Activated CD8-positive, alpha-beta memory T cell treated with anti-CD3 and anti-CD28 coated beads for 36 hours (primary cell): ENCODE data around the gene KIAA0040. TPM values are rescaled to one million over a fixed set of nuclear protein-coding genes. Genes with fewer than 3 reads are reported as not detected.

Experiments
- CTCF ChIA-PET: fragments of 350-600 bp; sonication (Branson Sonifier 250); formaldehyde crosslinking; loops from one replicate; lab custom pipeline; 2021; ENCODE audit warnings: antibody characterized with exemption; lab: Charles Lee
- POLR2A ChIA-PET: fragments of 350-600 bp; sonication (Branson Sonifier 250); formaldehyde crosslinking; loops from one replicate; lab custom pipeline; 2021; ENCODE audit warnings: antibody characterized with exemption; lab: Charles Lee
- total RNA-seq, 2 experiments: library from RNA; stranded (reverse); gene quantifications; one replicate each; pipeline ENCODE4 v1.2.3, GENCODE V29; 2021

Gene KIAA0040
- total RNA-seq, 2 experiments from 2014 or later: 29.2 to 31.8 TPM

DNA sequence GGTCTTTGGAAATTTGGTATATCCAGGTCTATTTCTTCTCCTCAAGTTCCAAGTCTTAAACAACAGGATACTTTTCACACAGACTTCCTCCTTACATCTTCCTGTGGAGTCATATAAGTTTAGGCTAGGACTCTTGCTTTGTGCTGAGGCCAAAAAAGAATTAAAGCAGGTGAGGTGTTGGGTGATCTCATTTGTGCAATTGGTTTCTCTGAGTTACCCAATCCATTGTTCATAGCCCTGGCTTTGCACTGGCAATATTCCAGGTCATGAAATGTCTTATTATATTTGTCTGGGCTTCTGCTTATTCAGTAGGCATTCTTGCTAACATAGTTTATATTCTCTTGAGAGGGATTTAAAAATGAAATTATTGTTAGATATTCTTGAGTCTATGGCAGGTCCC is 14.1 kb upstream of the KIAA0040 start:
- POLR2A ChIA-PET: no interaction called here

GRCh38 chr1:175204330-175204729 is 11.8 kb upstream of the KIAA0040 start:
- ChIA-PET POLR2A (no interaction called here), CTCF (interaction anchor here (1.4 to 2.2 kb wide), 2 partner anchors 10 to 13 kb away, joined by 4 to 10 read pairs; no protein-coding TSS in a partner anchor)

More for the DNA sequence above, 14.1 kb upstream of the KIAA0040 start:
- CTCF ChIA-PET: no interaction called here

DNA sequence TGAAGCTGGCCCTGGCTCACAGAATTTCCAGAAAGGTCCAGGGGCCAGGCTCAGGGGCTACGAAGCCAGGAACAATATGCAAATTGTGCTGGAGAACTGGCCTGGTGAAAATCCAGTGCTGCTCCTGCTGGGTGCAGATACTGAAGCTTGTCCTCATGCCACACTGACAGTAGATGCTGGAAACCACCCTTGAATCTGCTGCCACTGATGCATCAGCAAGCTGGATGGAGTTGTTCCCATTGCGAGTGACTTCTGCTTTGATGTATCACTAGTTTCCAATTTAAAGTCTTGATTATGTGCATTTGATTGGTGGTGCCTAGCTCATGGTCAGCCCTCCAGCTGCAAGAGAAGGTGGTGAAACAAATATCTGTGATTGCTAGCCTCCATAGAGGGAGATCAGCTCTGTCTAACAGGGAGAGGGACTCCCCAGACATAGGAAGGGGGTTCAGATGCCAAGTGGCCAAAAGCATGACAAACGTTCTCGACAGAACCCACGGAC is 11.0 kb upstream of the KIAA0040 start:
- CTCF ChIA-PET: interaction anchor here (1.1 to 2.2 kb wide), 3 partner anchors 9 to 51 kb away, joined by 3 to 10 read pairs (median 4); no protein-coding TSS in a partner anchor
- POLR2A ChIA-PET: no interaction called here

DNA sequence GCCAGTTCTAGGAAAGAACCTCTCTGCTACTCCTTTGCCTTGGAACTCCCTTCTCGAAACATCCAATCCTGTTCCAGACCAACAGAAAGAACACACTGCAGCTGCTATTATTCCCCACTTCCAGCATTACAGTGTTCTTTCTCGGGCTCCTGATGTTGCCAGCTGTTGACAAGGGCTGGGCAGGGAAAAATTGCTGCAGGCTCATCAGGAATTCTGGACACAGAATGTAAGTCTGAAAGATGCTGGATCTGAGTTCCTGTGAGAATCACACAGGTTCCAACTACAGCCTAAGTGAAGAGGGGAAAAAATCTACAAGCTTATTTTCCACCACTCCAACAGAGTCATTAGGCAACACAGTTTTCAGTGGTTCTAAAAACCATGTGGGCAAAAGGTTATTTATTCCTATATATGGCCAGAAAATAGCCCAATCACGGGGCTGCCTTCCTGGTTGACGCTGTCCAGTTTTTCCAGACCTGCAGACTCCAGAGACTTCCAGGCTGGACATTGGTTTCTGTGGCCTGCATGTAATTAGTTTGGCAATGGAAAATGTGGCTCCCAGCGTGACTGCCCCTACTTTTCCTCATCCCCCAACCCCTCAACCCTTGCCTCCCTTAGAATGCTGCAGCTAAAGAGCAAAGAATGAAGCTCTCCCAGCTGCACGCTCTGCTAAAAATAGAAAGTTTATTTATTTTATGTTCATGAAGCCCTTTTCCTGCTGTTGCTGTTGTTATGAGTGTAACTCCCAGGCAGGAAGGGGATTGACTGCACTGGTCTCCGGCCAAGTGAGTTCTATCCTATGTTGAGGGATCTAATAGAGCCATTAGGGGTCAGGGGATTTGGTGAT is 8.3 kb upstream of the KIAA0040 start:
- ChIA-PET POLR2A (no interaction called here), CTCF (no interaction called here)

- CTCF ChIA-PET: no interaction called here
- POLR2A ChIA-PET: no interaction called here
Observed at GRCh38 chr1:175198332-175198731, 5.8 kb upstream of the KIAA0040 start.

DNA sequence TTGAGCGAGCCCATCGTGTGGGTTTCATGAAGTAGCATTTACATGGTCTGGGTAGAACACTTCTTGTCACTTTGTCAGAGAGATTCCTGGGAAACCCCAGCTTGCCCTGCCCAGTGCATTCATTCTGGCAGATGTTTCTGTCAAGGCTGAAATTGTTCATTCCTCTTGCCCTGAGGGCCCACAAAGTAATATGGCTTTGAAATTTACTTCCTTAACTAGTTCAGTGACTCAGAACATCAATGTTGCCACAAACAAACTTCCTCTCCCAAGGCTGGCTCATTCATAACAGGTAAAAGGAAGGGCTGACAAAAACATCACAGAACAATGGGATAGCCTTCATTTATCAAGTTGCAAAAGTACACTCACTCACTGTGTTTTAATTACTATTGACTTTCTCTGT is 5.0 kb upstream of the KIAA0040 start:
- POLR2A ChIA-PET: no interaction called here
- CTCF ChIA-PET: no interaction called here

DNA sequence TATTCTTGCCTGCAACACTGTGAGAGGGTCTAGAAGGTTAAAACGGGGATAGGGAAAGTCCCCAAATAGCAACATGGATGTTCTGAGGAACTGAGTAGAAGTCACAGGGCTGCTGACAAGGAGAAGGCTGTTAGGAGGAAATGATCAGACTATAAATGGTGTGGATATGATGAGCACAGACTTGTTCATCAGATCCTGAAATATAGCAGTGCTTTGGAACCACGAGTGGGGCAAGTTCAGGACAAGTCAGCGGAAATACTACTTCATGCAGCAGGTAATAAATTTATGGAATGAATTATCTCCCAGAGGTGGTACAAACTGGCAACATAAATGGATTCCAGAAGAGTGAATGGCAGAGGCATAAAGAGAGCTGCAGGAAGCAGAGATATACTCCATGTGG is 3.2 kb upstream of the KIAA0040 start:
- CTCF ChIA-PET: interaction anchor here (0.6 to 2.8 kb wide), 2 partner anchors 8 to 49 kb away, joined by 4 to 10 read pairs; no protein-coding TSS in a partner anchor
- POLR2A ChIA-PET: no interaction called here

- POLR2A ChIA-PET: no interaction called here
- CTCF ChIA-PET: interaction anchor here (2.8 kb wide), 1 partner anchor 9 kb away, joined by 10 read pairs; no protein-coding TSS in a partner anchor
Observed at GRCh38 chr1:175195281-175195680, 2.7 kb upstream of the KIAA0040 start.

GRCh38 chr1:175193527-175193910 is 943 bp upstream of the KIAA0040 start:
- CTCF ChIA-PET: interaction anchor here (0.8 to 2.8 kb wide), 3 partner anchors 11 to 38 kb away, joined by 3 to 10 read pairs (median 3); no protein-coding TSS in a partner anchor

DNA sequence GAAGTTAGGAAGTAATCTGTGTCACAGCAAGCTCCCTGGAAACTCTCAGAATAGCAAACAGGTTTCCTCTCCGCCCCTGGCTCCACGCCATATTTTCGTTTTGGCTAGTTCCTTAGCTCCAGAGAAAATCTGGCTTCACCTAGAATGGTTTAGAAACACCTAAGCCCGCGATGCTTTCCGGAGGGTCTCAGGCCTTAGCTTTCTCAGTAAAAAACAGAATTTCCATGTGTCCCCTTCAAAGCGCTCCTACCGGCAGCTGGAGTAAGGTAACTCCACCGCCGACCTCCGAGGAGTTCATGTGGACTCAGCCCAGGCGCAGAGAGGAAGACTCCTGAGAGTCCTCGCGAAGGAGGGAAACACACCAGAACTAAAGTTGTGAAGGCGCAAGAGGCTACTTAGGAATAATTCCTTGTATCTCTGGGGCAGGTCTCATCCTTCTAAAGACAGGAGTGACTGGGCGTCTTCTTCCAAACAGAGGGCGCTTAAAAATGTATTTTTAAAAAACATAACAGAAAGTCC is 406 bp downstream of the KIAA0040 start:
- CTCF ChIA-PET: interaction anchor here (0.9 to 2.1 kb wide), 3 partner anchors 11 to 46 kb away, joined by 4 to 13 read pairs (median 4); no protein-coding TSS in a partner anchor
- POLR2A ChIA-PET: interaction anchor here (1.0 to 1.2 kb wide), 2 partner anchors 17 to 32 kb away, joined by 3 to 6 read pairs; no protein-coding TSS in a partner anchor

More at GRCh38 chr1:175193527-175193910, 943 bp upstream of the KIAA0040 start:
- POLR2A ChIA-PET: no interaction called here

- ChIA-PET CTCF (interaction anchor here (0.9 to 2.1 kb wide), 3 partner anchors 12 to 45 kb away, joined by 4 to 13 read pairs (median 4); no protein-coding TSS in a partner anchor), POLR2A (interaction anchor here (1.0 to 1.2 kb wide), 2 partner anchors 18 to 31 kb away, joined by 3 to 6 read pairs; no protein-coding TSS in a partner anchor)
Observed at GRCh38 chr1:175191659-175192058, 917 bp downstream of the KIAA0040 start.

DNA sequence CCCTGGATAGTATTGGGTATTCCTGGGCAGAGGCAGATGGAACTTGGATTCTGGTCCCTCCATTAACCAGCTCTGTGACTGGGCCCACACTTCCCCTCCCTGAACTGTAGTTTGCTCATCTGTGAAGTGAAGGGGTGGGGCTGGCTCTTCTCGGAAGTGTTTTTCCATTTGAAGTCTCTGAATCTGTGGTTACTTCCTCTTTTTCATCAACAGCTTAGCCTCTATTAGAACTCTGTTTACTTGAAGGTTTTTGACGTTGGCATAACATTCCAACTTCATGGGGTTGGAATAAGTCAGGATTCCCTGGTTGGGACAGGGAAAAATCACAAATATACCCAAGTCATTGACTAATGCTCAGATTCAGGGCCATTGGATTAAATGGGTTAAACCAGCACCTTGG is 3.6 kb downstream of the KIAA0040 start:
- POLR2A ChIA-PET: no interaction called here
- CTCF ChIA-PET: interaction anchor here (0.6 to 1.1 kb wide), 4 partner anchors 9 to 34 kb away, joined by 3 to 4 read pairs (median 3); no protein-coding TSS in a partner anchor

DNA sequence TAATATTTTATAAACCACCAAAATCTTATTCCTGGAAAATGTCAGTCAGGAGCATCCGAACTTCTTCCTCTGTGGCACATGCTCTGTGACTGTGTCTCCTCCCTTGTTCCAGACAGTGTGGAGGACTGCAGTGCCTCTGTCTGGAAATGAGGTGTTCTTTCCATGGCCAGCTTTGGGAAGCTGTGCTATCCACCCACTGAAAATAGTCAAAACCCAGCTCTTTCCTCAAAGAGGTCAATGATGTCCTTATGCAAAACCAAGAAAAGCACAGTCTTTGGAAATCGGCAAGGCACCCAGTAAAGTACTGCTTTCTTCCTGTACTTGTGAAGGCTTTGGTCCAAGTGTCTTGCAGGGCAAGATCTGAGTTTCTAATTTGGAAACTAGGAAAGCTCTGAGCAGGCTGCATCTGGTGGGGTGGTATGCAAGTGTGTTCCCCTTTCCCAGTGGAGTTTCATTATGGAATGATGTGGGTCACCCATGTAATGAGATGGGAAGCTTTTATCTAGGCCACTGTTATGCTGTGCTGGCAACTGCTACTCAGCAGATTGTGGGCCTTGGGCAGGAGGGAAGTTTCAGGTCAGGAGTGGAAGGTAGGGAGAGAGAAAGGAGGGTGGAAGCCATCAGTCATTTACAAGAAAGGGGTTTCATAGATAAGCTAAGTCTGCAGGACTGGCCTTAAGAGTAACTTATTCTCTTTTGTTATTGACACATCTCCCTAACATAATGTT is 6.0 kb downstream of the KIAA0040 start:
- ChIA-PET CTCF (interaction anchor here (0.7 kb wide), 1 partner anchor 35 kb away, joined by 3 read pairs; no protein-coding TSS in a partner anchor), POLR2A (no interaction called here)

- ChIA-PET CTCF (interaction anchor here (0.7 kb wide), 1 partner anchor 34 kb away, joined by 3 read pairs; no protein-coding TSS in a partner anchor), POLR2A (no interaction called here)
Observed at GRCh38 chr1:175185903-175186302, 6.7 kb downstream of the KIAA0040 start.

DNA sequence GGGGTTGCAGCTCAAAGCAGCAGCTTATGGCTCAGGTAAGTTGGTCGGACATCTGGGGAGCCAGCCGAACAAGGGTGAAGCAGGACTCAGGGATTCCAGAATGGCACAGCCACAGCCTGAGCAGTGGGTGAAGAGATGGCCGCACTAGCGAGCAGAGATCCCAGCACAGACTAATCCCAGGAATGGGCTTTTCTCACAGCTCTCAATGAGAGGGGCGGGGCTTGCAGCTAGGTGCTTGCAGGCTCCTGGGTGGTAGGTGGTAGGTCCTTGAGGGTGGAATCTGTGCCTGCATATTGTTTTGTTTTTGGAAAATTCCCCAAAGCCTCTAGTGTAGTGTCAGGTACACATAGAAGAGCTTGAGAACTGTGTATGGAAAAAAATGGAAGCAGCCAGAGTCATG is 9.0 kb downstream of the KIAA0040 start:
- ChIA-PET POLR2A (no interaction called here), CTCF (interaction anchor here (1.3 kb wide), 1 partner anchor 14 kb away, joined by 3 read pairs; no protein-coding TSS in a partner anchor)

GRCh38 chr1:175182201-175182746 is 10.3 kb downstream of the KIAA0040 start:
- POLR2A ChIA-PET: no interaction called here
- CTCF ChIA-PET: no interaction called here

- ChIA-PET POLR2A (no interaction called here), CTCF (interaction anchor here (0.8 kb wide), 1 partner anchor 9 kb away, joined by 4 read pairs; no protein-coding TSS in a partner anchor)
Observed at GRCh38 chr1:175179837-175180590, 12.6 kb downstream of the KIAA0040 start.

GRCh38 chr1:175178456-175178855 is 14.1 kb downstream of the KIAA0040 start:
- CTCF ChIA-PET: interaction anchor here (0.8 to 0.9 kb wide), 2 partner anchors 10 to 23 kb away, joined by 3 read pairs; no protein-coding TSS in a partner anchor
- POLR2A ChIA-PET: no interaction called here
